Body of pancreas (tissue), 4 donors: ENCODE measurements around the gene JPH2. TPM values are rescaled to one million over a fixed set of nuclear protein-coding genes. Genes with fewer than 3 reads are reported as not detected.

Experiments used
- ATAC-seq: fragments of 150-250 bp; one replicate; pipeline ENCODE4 v1.9.1; 2016
- DNase-seq, 4 donors: peaks; one replicate each; pipeline ENCODE4 v3.0.0-alpha.2; 2019
- H3K27ac ChIP-seq, 4 donors: fragments of 200-600 bp; sonication (generic); 1 replicate in 3 of 4; 2 replicates in 1 of 4; pipeline versions ENCODE4 v1.5.1 to v1.6.1; 2016 to 2019; ENCODE audit warnings: mild to moderate bottlenecking in 1 of 4, mixed read lengths in 1 of 4, moderate library complexity in 1 of 4
- H3K27me3 ChIP-seq, 2 donors: fragments of 200-600 bp; sonication (generic); one replicate each; pipeline ENCODE4 v1.6.0; 2016; ENCODE audit warnings: mild to moderate bottlenecking in 1 of 2
- H3K36me3 ChIP-seq, 2 donors: fragments of 200-600 bp; sonication (generic); replicated peaks in 1 of 2; 2 replicates each; pipeline ENCODE4 v1.5.1; 2016; ENCODE audit warnings: low read depth in 2 of 2; ENCODE audit not compliant: insufficient read depth in 1 of 2
- H3K4me1 ChIP-seq: fragments of 200-600 bp; sonication (generic); one replicate; pipeline ENCODE4 v1.6.0; 2016
- H3K4me3 ChIP-seq, 2 donors: fragments of 200-600 bp; sonication (generic); 1 replicate in 1 of 2; 2 replicates in 1 of 2; pipeline ENCODE4 v1.5.1; 2016 to 2019
- H3K9me3 ChIP-seq, 3 donors: fragments of 200-600 bp; sonication (generic); 1 replicate in 2 of 3; 2 replicates in 1 of 3; pipeline ENCODE4 v1.5.1; 2016
- CTCF ChIP-seq, 7 experiments: fragments of 450-650 bp in 4 of 7; fragments of 200-600 bp in 3 of 7; sonication (generic) in 3 of 7; IDR thresholded peaks; one replicate each; pipeline ENCODE4 v1.5.1; 2016 to 2019; ENCODE audit warnings: antibody characterized with exemption in 7 of 7
- POLR2A ChIP-seq, 3 donors: fragments of 450-650 bp; IDR thresholded peaks; one replicate each; pipeline ENCODE4 v1.6.1; 2016; ENCODE audit warnings: antibody characterized with exemption in 3 of 3, mild to moderate bottlenecking in 2 of 3
- WGBS, 2 donors: methylation state at CpG; one replicate each; pipeline ENCODE4 v1.1.5; 2017; 5-methylcytosine and 5-hydroxymethylcytosine counted together
- intact Hi-C: fragments of 100-400 bp; cut with DNase I; formaldehyde crosslinking; loops from one replicate; pipeline ENCODE4 v1.15.1; 2023
- total RNA-seq, 2 donors: library from RNA; depleted of rRNA; stranded (reverse); fragments of >200 nt; gene quantifications; one replicate each; pipeline ENCODE4 v1.1.0, GENCODE V29; 2016

The JPH2 gene
- total RNA-seq, 2 donors from 2014 or later = 1.6 to 2.1 TPM

GRCh38 chr20:44171775-44172571, 15.0 kb downstream of the JPH2 start:
- 50 to 51% methylated on average over 6 of the region's 6 CpGs for WGBS, 2 donors
- H3K27ac ChIP-seq = no peak overlapping the region
- DNase-seq = no peak
- intact Hi-C loops = no loop called here
- no peaks in the 10 kb centered on the region for H3K4me1 ChIP-seq
- TF ChIP-seq CTCF (IDR thresholded peaks at IDR 0.05) (no peak), POLR2A (IDR thresholded peaks at IDR 0.05) (no peak)
- H3K4me3 ChIP-seq = no peak overlapping the region
- no peaks in the 10 kb centered on the region for H3K9me3 ChIP-seq
- H3K36me3 ChIP-seq = no peaks in the 10 kb centered on the region
- no peak for ATAC-seq
- peaks cover 0 to 4% of the 10 kb centered on the region in 2 donors for H3K27me3 ChIP-seq

DNA sequence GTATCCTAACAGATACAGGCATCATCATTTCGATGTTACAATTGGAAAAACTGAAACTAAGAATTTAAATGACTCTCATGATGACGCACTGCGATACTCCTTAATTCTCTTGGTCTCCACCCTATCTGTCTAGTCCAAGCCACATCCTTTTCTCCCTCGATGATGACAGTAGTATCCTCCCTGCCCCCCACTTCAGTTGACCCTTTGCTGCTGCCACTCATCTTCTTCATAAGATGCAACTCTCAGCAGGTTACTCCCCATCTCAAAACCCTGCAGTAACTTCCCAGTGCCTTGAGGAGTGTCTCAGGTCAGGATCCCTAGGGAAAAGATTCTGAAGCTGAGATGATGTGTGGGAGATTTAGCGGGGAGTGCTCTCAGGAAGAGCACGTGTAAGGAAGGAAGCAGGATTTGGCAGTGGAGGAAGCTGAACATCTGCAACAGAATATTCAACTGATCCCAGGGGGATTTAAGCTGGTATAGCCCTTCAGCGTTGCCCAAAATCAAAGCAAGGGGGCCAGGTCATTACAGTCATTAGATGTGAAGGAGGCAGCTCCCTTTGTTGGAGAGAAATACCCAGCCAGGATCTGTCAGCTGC, 16.1 kb downstream of the JPH2 start:
- Histone ChIP-seq H3K27me3 (peaks cover 0 to 4% of the 10 kb centered on the region in 2 donors), H3K9me3 (no peaks in the 10 kb centered on the region), H3K4me3 (no peak overlapping the region), H3K27ac (no peak overlapping the region), H3K4me1 (no peaks in the 10 kb centered on the region), H3K36me3 (no peaks in the 10 kb centered on the region)
- TF ChIP-seq POLR2A (IDR thresholded peaks at IDR 0.05) (no peak), CTCF (IDR thresholded peaks at IDR 0.05) (no peak)
- intact Hi-C loops = no loop called here
- ATAC-seq (no peak), DNase-seq (no peak)
- 54 to 59% methylated on average over 7 of the region's 7 CpGs for WGBS, 2 donors

DNA sequence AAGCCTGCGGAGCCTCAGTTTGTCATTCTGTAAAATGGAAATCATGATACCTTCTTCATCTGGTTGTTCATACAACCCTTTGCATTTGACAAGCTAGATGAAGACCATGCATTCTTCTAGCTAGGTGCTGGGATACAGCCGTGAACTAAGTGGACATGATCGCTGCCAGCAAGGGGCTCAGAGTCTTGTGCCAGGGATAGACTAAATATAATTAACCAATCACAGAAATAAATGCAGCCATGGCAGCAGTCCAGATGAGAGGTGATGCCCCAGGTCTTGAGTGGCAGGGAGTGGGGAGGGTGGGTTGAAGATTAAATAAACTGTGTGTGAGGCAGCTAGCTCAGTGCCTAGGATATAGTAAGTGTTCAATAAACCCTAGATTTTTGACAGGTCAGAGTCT, 19.3 kb downstream of the JPH2 start:
- no peak for DNase-seq
- no peaks in the 10 kb centered on the region for H3K36me3 ChIP-seq
- WGBS, 2 donors = 70 to 81% methylated on average over 3 of the region's 3 CpGs
- no peaks in the 10 kb centered on the region for H3K4me1 ChIP-seq
- TF ChIP-seq CTCF (IDR thresholded peaks at IDR 0.05) = no peak
- H3K9me3 ChIP-seq = no peaks in the 10 kb centered on the region
- H3K27ac ChIP-seq = no peak overlapping the region
- ATAC-seq = no peak
- H3K4me3 ChIP-seq = no peak overlapping the region
- peaks cover 0 to 4% of the 10 kb centered on the region in 2 donors for H3K27me3 ChIP-seq
- intact Hi-C loops = no loop called here

DNA sequence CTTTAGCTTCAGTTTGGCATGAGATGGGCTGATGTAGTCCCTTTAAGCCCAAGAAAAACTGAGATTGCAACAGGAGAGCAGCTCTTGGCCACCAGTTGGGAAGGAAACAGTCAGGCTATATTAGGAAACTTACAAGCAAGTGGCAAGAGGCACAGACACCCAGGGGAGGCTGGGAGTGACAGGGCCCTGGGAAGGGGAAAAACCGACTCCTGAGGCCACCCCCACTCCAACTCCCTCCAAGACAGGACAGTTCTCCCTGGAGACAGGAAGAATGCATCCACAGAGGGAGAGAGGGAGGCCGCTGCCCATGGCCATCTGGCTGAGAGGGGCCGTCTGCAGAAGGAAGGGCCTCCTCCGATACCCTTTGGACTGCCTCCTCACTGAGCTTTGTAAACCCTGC, 20.5 kb downstream of the JPH2 start:
- Histone ChIP-seq H3K27ac (no peak overlapping the region), H3K4me3 (no peak overlapping the region), H3K4me1 (no peaks in the 10 kb centered on the region), H3K27me3 (no peaks in the 10 kb centered on the region), H3K36me3 (no peaks in the 10 kb centered on the region), H3K9me3 (no peaks in the 10 kb centered on the region)
- ATAC-seq (no peak), DNase-seq (no peak)
- 11 to 45% methylated on average over 1 to 4 of the region's 4 CpGs for WGBS, 2 donors
- TF ChIP-seq CTCF (IDR thresholded peaks at IDR 0.05) (no peak), POLR2A (IDR thresholded peaks at IDR 0.05) (no peak)
- intact Hi-C loops = no loop called here

DNA sequence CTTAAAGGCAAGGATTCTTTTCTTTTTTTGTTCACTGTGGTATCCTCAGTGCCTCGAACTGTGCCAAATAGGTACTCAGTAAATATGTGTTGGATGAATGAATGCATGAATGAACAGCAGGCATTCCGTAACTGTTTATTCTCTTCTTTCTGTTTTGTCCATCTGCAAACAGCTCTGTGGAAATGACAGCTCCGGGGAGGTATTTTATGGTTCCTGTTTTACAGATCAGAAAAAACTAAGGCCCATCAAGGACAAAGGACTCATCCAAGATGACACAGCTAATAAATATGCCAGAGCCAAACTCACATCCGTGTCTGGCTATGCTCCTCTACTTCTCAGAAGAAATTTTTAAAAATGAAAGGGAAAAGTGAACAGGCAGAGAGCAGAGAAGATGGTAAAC, 21.0 kb downstream of the JPH2 start:
- H3K4me3 ChIP-seq = no peak overlapping the region
- WGBS, 2 donors = 42 to 49% methylated on average over 4 of the region's 4 CpGs
- DNase-seq (no peak), ATAC-seq (no peak)
- H3K4me1 ChIP-seq = no peaks in the 10 kb centered on the region
- no peaks in the 10 kb centered on the region for H3K36me3 ChIP-seq
- no peaks in the 10 kb centered on the region for H3K9me3 ChIP-seq
- TF ChIP-seq CTCF (IDR thresholded peaks at IDR 0.05) (no peak), POLR2A (IDR thresholded peaks at IDR 0.05) (no peak)
- H3K27ac ChIP-seq = no peak overlapping the region
- intact Hi-C loops = no loop called here
- H3K27me3 ChIP-seq = no peaks in the 10 kb centered on the region
